Stimulated activated memory B cell treated with anti-CD40 and anti-IgM and Interleukin-4, amounts not matched to agents 10 μg/mL and 1 μg/mL and 100 μg/mL, for 72 hours (primary cell): ENCODE data around the gene FGFR3.

Source experiments
- ATAC-seq: fragments of 150-1000 bp; cut with Tn5 transposase; 2 replicates; pipeline ENCODE4 v1.10.0; 2021
- H3K27ac Mint-ChIP-seq: one replicate; pipeline ENCODE4 v1.8.0; 2022; ENCODE audit warnings: mild to moderate bottlenecking, mixed read lengths
- H3K27me3 Mint-ChIP-seq: one replicate; pipeline ENCODE4 v1.8.0; 2022; ENCODE audit warnings: mixed read lengths
- H3K36me3 Mint-ChIP-seq: one replicate; pipeline ENCODE4 v1.8.0; 2022; ENCODE audit warnings: mixed read lengths
- H3K4me1 Mint-ChIP-seq: one replicate; pipeline ENCODE4 v1.8.0; 2022; ENCODE audit warnings: mixed read lengths
- H3K4me3 Mint-ChIP-seq: one replicate; pipeline ENCODE4 v1.8.0; 2022; ENCODE audit warnings: mild to moderate bottlenecking, moderate library complexity, mixed read lengths
- H3K9me3 Mint-ChIP-seq: one replicate; pipeline ENCODE4 v1.8.0; 2022; ENCODE audit warnings: mixed read lengths

The FGFR3 gene

DNA sequence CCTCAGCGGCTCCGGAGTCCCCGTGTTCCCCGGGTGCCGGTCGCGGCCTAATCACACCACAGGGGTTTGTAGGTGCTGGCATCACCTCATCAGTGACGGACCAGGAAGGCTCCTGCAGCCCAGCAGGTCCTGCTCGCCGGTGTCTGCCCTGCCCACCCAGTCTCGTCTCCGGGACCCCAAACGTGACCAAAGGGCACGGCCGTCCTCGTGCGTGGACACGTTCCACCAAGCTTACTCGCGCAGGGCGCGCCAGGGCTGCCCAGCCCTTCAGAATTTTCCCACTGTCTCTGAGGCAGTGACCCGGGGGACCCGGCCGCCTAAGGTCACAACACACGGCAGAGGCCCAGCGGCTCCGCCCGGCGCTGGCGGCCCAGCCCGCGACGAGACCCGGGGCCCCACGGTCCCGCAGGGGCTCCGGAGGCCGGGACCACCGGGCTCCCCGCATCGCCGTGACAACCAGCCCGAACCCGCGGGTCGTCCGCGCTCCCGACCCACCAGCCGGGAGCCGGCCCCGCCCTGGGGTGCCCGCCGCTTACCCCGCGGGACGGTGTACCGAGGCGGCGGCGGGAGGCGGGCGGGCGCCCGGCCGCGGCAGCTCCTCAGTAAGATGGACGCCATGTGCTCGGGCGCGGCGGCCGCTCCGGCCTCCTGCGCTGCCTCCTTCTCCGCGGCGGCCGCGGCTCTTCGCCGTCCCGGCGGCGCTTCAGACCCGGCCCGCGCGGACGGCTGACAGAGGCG, 62.4 kb downstream of the FGFR3 start:
- Mint-ChIP-seq H3K4me3 (peak overlapping the region; percentile 86), H3K36me3 (no peaks in the 10 kb centered on the region), H3K27ac (peak overlapping the region; percentile 74), H3K4me1 (peaks cover 44% of the 10 kb centered on the region), H3K27me3 (no peaks in the 10 kb centered on the region), H3K9me3 (no peaks in the 10 kb centered on the region)
- peak; percentile 59 for ATAC-seq

- ATAC-seq, result peak; percentile 98
- Mint-ChIP-seq H3K4me3 (peak within 1 kb of the TSS; percentile 86), H3K27ac (peak within 1 kb of the TSS; percentile 74), H3K27me3 (no peaks in the 10 kb centered on the region), H3K4me1 (peaks cover 39% of the 10 kb centered on the region), H3K9me3 (no peaks in the 10 kb centered on the region), H3K36me3 (no peaks in the 10 kb centered on the region)
Measured at GRCh38 chr4:1856071-1856942, 63.2 kb downstream of the FGFR3 start, which contains the start of gene LETM1. Gene LETM1, minus strand, starts transcription at chr4:1856156. Its CDS starts 206 bp downstream, at chr4:1855950.

DNA sequence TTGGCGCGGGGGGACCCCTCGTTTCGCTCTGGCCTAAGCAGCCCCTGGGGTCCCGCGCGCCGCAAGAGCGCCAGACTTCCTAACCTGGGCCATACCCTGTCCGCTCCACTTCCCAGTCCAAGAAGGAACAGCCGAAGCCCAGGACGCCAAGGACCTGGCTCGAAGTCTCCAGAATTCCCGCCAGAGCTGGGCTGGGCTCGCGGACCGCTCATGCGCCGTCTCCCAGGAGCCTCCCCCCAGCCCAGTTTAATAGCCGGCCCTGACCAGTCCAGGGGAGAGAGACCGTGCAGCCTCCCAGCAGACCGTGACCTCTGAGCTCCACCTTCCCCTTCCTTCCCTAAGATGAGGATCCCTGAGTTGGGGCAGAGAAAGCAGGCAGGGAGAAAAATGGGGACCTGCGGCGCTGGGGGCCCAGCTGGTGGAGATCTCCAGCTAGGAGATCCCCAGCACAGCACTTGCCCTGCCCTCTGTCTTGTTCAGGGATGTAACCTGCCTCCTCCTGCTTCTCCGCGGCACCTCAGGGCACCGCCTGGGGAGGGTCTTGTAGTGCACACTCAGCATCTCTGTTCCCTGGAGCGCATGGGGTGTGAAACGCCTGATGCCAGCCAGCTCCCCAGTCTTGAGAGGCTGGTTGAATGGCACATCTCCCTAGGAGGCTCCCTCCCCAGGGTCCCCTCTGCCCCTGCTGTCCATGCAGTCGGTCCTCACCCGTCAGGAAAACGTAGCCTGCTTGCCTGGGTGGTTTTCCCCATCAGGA, 64.0 kb downstream of the FGFR3 start:
- Mint-ChIP-seq H3K36me3 (no peaks in the 10 kb centered on the region), H3K27ac (peak overlapping the region; percentile 74), H3K4me1 (peaks cover 38% of the 10 kb centered on the region), H3K27me3 (no peaks in the 10 kb centered on the region), H3K4me3 (peak overlapping the region; percentile 86), H3K9me3 (no peaks in the 10 kb centered on the region)
- no peak for ATAC-seq

- no peaks in the 10 kb centered on the region for H3K36me3 Mint-ChIP-seq
- ATAC-seq, result no peak
Measured at GRCh38 chr4:1857931-1858330, 64.8 kb downstream of the FGFR3 start.

More at GRCh38 chr4:1857931-1858330, 64.8 kb downstream of the FGFR3 start:
- peaks cover 2% of the 10 kb centered on the region for H3K27me3 Mint-ChIP-seq
- H3K4me3 Mint-ChIP-seq, result no peak overlapping the region
- H3K27ac Mint-ChIP-seq, result no peak overlapping the region
- no peaks in the 10 kb centered on the region for H3K9me3 Mint-ChIP-seq
- H3K4me1 Mint-ChIP-seq, result peaks cover 41% of the 10 kb centered on the region
